Mesendoderm (in vitro differentiated cells): ENCODE results near the gene CHST8.

Experiments
- DNase-seq: peaks from one replicate; pipeline ENCODE4 v3.0.0; 2013
- H2AK5ac ChIP-seq: 2 replicates; pipeline ENCODE4 v1.6.1; 2013; ENCODE audit warnings: low read length, inconsistent platforms
- H2BK120ac ChIP-seq: 2 replicates; pipeline ENCODE4 v1.6.1; 2013; ENCODE audit warnings: low read depth, mild to moderate bottlenecking, low read length, moderate library complexity, mixed read lengths
- H2BK15ac ChIP-seq: replicated peaks from 2 replicates; pipeline ENCODE4 v1.6.1; 2013; ENCODE audit warnings: low read depth, mild to moderate bottlenecking, moderate library complexity
- H2BK5ac ChIP-seq: 2 replicates; pipeline ENCODE4 v1.6.1; 2013; ENCODE audit warnings: low read length, inconsistent platforms
- H3K18ac ChIP-seq: 2 replicates; pipeline ENCODE4 v1.6.1; 2013; ENCODE audit warnings: mild to moderate bottlenecking, low read length, mixed read lengths
- H3K23ac ChIP-seq: one replicate; pipeline ENCODE4 v1.6.1; 2013; ENCODE audit warnings: low read length
- H3K27ac ChIP-seq: 2 replicates; pipeline ENCODE4 v1.5.1; 2013; ENCODE audit warnings: low read depth, mild to moderate bottlenecking, inconsistent platforms, low read length, moderate library complexity
- H3K27me3 ChIP-seq: 2 replicates; pipeline ENCODE4 v1.6.1; 2013; ENCODE audit warnings: low read length, control low read depth, mild to moderate bottlenecking, inconsistent platforms; ENCODE audit not compliant: insufficient read depth, poor library complexity
- H3K36me3 ChIP-seq: 2 replicates; pipeline ENCODE4 v1.6.1; 2013; ENCODE audit warnings: low read length, inconsistent platforms; ENCODE audit not compliant: control insufficient read depth, insufficient read depth
- H3K4ac ChIP-seq: one replicate; pipeline ENCODE4 v1.6.1; 2013; ENCODE audit warnings: low read depth, mild to moderate bottlenecking, low read length, moderate library complexity
- H3K4me1 ChIP-seq: 2 replicates; pipeline ENCODE4 v1.6.1; 2013; ENCODE audit warnings: low read depth, low read length, inconsistent platforms; ENCODE audit not compliant: control insufficient read depth
- H3K4me2 ChIP-seq: 2 replicates; pipeline ENCODE4 v1.6.1; 2013; ENCODE audit warnings: low read length
- H3K4me3 ChIP-seq: 2 replicates; pipeline ENCODE4 v1.5.1; 2013; ENCODE audit warnings: mild to moderate bottlenecking, low read length
- H3K56ac ChIP-seq: one replicate; pipeline ENCODE4 v1.6.1; 2013; ENCODE audit warnings: low read length
- H3K79me1 ChIP-seq: 2 replicates; pipeline ENCODE4 v1.6.1; 2013; ENCODE audit warnings: low read length, inconsistent platforms
- H3K79me2 ChIP-seq: 2 replicates; pipeline ENCODE4 v1.6.1; 2013; ENCODE audit warnings: mild to moderate bottlenecking, low read length; ENCODE audit not compliant: control insufficient read depth, insufficient read depth
- H3K9ac ChIP-seq: 2 replicates; pipeline ENCODE4 v1.6.1; 2013; ENCODE audit warnings: low read length, inconsistent platforms
- H4K5ac ChIP-seq: one replicate; pipeline ENCODE4 v1.6.1; 2013; ENCODE audit warnings: low read length
- H4K8ac ChIP-seq: one replicate; pipeline ENCODE4 v1.6.1; 2013; ENCODE audit warnings: low read depth, mild to moderate bottlenecking, control low read depth, low read length, moderate library complexity
- WGBS: extraction: QIAGEN DNeasy Blood & Tissue Kit; methylation state at CpG from one replicate; pipeline ENCODE4 v1.1.7; 2013; ENCODE audit warnings: low lambda C conversion rate, missing lambda C conversion rate; ENCODE audit not compliant: insufficient coverage; ENCODE audit errors: extremely low coverage; 5-methylcytosine and 5-hydroxymethylcytosine counted together

Gene CHST8

GRCh38 chr19:33618884-33619283, 2.9 kb upstream of the CHST8 start:
- H3K79me2 ChIP-seq = no peaks in the 10 kb centered on the region
- H4K5ac ChIP-seq = no peak overlapping the region
- H3K4me2 ChIP-seq = no peak overlapping the region

GRCh38 chr19:33620611-33621010, 1.1 kb upstream of the CHST8 start:
- Histone ChIP-seq H3K9ac (no peak overlapping the region), H3K4me1 (no peaks in the 10 kb centered on the region), H2BK5ac (no peak overlapping the region), H2AK5ac (no peak overlapping the region), H3K36me3 (no peaks in the 10 kb centered on the region), H2BK120ac (no peak overlapping the region), H3K79me1 (no peaks in the 10 kb centered on the region), H3K56ac (no peak overlapping the region), H2BK15ac (no peak overlapping the region), H4K5ac (no peak overlapping the region), H3K79me2 (no peaks in the 10 kb centered on the region), H3K18ac (no peak overlapping the region), H4K8ac (no peak overlapping the region), H3K4ac (no peak overlapping the region), H3K4me3 (no peak overlapping the region), H3K27ac (no peak overlapping the region), H3K4me2 (no peak overlapping the region), H3K23ac (no peak overlapping the region), H3K27me3 (peaks cover 35% of the 10 kb centered on the region)
- no peak for DNase-seq
- no CpG with 5 or more reads among the region's 4 CpGs for WGBS

More at GRCh38 chr19:33618884-33619283, 2.9 kb upstream of the CHST8 start:
- no peak overlapping the region for H3K27ac ChIP-seq
- no CpG with 5 or more reads among the region's 5 CpGs for WGBS
- H3K79me1 ChIP-seq = no peaks in the 10 kb centered on the region
- no peak overlapping the region for H3K23ac ChIP-seq
- no peak overlapping the region for H2AK5ac ChIP-seq
- no peak overlapping the region for H2BK5ac ChIP-seq
- no peaks in the 10 kb centered on the region for H3K4me1 ChIP-seq
- peaks cover 26% of the 10 kb centered on the region for H3K27me3 ChIP-seq
- no peak overlapping the region for H3K56ac ChIP-seq
- H3K18ac ChIP-seq = no peak overlapping the region
- H3K9ac ChIP-seq = no peak overlapping the region
- H3K4ac ChIP-seq = no peak overlapping the region
- H2BK15ac ChIP-seq = no peak overlapping the region
- no peak overlapping the region for H2BK120ac ChIP-seq
- H3K4me3 ChIP-seq = no peak overlapping the region
- no peaks in the 10 kb centered on the region for H3K36me3 ChIP-seq
- DNase-seq = no peak
- no peak overlapping the region for H4K8ac ChIP-seq

- no peak overlapping the region for H3K27ac ChIP-seq
- H3K23ac ChIP-seq = no peak overlapping the region
- no peaks in the 10 kb centered on the region for H3K36me3 ChIP-seq
- H2AK5ac ChIP-seq = no peak overlapping the region
- H3K18ac ChIP-seq = no peak overlapping the region
- H3K4ac ChIP-seq = no peak overlapping the region
- H2BK15ac ChIP-seq = no peak overlapping the region
- H3K27me3 ChIP-seq = peaks cover 35% of the 10 kb centered on the region
- no CpG with 5 or more reads among the region's 60 CpGs for WGBS
- H3K79me1 ChIP-seq = no peaks in the 10 kb centered on the region
- peak overlapping the region; percentile 48 for H3K4me2 ChIP-seq
- no peak for DNase-seq
- no peak overlapping the region for H4K8ac ChIP-seq
- H3K79me2 ChIP-seq = no peaks in the 10 kb centered on the region
- H4K5ac ChIP-seq = no peak overlapping the region
- peak overlapping the region; percentile 34 for H3K56ac ChIP-seq
- H2BK5ac ChIP-seq = no peak overlapping the region
- no peaks in the 10 kb centered on the region for H3K4me1 ChIP-seq
- H2BK120ac ChIP-seq = no peak overlapping the region
- peak overlapping the region; percentile 21 for H3K9ac ChIP-seq
- no peak overlapping the region for H3K4me3 ChIP-seq
These were observed 528 bp upstream of the CHST8 start for GRCh38 chr19:33621065-33621785.

- Histone ChIP-seq H3K4me3 (no peak overlapping the region), H3K56ac (peak overlapping the region; percentile 79), H3K27me3 (peaks cover 35% of the 10 kb centered on the region), H3K36me3 (no peaks in the 10 kb centered on the region), H2BK15ac (no peak overlapping the region), H3K4ac (no peak overlapping the region), H3K9ac (peak overlapping the region; percentile 65), H3K79me2 (no peaks in the 10 kb centered on the region), H3K23ac (no peak overlapping the region), H3K4me1 (no peaks in the 10 kb centered on the region), H3K79me1 (no peaks in the 10 kb centered on the region), H3K18ac (no peak overlapping the region), H3K4me2 (peak overlapping the region; percentile 88), H4K5ac (no peak overlapping the region), H2BK120ac (no peak overlapping the region), H2BK5ac (no peak overlapping the region), H3K27ac (no peak overlapping the region), H4K8ac (no peak overlapping the region), H2AK5ac (no peak overlapping the region)
- peak; percentile 37 for DNase-seq
- WGBS = no CpG with 5 or more reads among the region's 35 CpGs
These were observed 704 bp downstream of the CHST8 start for GRCh38 chr19:33622505-33622808.

- Histone ChIP-seq H3K36me3 (no peaks in the 10 kb centered on the region), H3K18ac (no peak overlapping the region), H2BK5ac (no peak overlapping the region), H3K4me3 (no peak overlapping the region), H2AK5ac (no peak overlapping the region), H2BK120ac (no peak overlapping the region), H3K27me3 (peaks cover 35% of the 10 kb centered on the region), H4K8ac (no peak overlapping the region), H3K23ac (peak overlapping the region; percentile 24), H3K56ac (peak overlapping the region; percentile 79), H3K27ac (no peak overlapping the region), H3K4me1 (no peaks in the 10 kb centered on the region), H3K79me1 (no peaks in the 10 kb centered on the region), H3K79me2 (no peaks in the 10 kb centered on the region), H3K4ac (no peak overlapping the region), H3K4me2 (peak overlapping the region; percentile 88), H3K9ac (peak overlapping the region; percentile 65), H4K5ac (no peak overlapping the region), H2BK15ac (no peak overlapping the region)
- WGBS = no CpG with 5 or more reads among the region's 64 CpGs
- DNase-seq = peak; percentile 19
These were observed 1.2 kb downstream of the CHST8 start for GRCh38 chr19:33622809-33623511.
